ENCODE measurements around the gene XBP1.

DNA sequence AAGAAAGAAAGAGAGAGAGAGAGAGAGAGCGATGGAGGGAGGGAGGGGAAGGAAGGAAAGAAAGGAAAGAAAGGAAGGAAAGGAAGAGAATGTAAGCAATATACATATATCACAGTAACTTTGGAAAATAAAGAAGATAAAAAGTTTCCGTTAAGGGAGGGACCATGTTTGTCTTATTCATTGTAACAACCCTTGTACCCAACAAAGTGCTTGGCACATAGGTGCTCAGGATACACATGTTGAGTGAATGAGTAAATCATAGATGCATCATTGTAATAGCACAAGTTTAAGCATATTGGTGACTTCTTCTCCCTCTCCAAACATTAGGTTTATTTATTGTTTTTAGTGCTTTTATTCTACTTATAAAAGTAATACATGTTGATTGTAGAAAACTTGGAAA lies 43.3 kb upstream of the XBP1 start:
- TF ChIP-seq CTCF (IDR thresholded peaks at IDR 0.05; ENCODE audit: low read length) (no peak), EZH2 (IDR thresholded peaks at IDR 0.05; ENCODE audit: borderline replicate concordance, low read length) (no peak)

Data from OCI-LY1 (cell line).